ENCODE data around the gene GAA.
A peak's percentile ranks its signal among the peaks of the same experiment; 100 is the strongest.
"Not testable (repeated sequence)": the region's sequence is repeated elsewhere in the genome, so short reads cannot be mapped to it uniquely, and the experiment has no call there.

The GAA gene

DNA sequence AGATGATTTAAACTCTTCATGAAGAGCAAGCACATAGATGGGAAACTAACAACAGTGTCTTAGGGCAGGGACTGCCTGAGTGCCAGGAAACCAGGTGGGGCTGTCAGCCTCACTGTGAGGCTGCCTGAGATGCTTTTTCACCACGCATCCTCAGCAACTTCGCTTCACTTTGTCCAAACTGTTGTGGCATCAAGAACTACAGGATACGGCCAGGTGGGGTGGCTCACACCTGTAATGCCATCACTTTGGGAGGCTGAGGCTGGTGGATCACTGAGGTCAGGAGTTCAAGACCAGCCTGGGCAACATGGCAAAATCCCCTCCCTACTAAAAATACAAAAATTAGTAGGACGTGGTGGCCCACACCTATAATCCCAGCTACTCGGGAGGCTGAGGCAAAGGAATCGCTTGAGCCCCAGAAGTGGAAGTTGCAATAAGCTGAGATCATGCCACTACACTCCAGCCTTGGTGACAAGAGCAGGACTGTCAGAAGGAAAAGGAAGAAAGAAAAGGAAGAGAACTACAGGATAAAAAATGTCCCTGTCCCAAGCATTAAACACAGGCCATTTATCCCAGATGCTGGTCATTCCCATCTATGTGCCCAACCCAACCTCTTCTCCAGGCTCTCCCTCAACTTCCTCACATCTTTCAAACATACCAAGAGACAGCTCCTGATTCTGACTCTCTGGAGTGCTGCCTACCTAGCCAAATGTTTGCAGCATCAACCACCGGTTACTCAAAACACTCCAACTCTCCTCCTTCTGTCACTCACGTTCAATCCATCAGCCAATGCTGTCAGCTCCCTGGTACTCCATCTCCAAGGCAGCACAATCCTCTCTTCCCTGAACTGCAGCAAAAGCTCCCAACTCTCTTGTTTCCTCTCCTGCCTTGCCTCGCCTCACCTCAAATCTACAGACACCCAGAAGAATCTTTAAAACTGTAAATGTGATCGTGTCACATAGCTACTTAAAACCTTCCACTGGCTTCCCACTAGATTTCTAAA lies 44.0 kb downstream of the GAA start:
- DNase-seq (ENCODE audit: low read depth): peak; percentile 12

DNA sequence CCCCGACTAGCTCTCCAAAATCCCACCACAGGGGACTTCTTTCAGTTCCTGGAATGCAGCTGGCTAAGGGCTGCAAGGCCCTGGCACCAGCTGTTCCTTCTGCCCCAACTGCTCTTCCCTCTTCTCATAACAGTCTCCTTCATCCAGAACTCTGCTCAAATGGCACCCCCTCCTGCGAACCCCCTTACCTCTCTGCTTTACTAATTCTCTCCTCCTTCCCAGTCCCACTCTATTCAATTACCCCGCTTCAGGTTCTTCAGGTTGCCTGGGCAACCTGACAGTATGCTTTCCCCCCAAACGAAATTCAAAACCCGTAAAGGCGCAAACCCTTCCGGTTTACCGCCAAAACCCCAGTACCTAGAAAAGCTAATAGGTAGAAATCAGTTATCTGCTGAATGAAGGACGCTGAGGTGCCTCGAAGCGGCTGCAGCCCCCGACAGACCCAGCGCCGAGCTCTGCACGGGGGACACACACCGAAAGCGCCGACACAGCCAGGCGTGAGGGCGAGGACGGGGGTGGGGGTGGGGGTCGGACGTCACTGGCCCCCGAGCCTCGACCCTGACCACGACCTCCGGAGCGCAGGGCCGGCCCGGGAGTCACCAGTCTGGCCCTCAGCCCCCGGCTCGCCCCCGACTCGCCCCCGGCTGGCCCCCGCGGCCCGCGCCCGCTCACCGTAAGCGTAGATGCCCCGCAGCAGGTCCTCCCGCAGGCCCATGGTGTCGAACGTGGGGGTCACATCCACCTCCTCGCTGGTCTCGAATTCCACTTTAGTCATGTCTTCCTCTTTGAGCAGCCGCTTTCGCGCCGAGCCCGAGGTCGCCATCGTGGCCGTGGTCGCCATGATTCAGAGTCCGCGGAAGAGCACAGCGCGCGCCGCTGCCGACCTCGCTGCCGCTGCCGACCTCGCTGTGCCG lies 45.0 kb downstream of the GAA start:
- DNase-seq (ENCODE audit: low read depth): peak; percentile 14

- DNase-seq (ENCODE audit: low read depth): peak; percentile 100
Measured at GRCh38 chr17:80147035-80147822, 45.8 kb downstream of the GAA start, which contains the start of gene EIF4A3. Gene EIF4A3 (minus strand): TSS chr17:80147128. CDS start chr17:80146961, 167 bp downstream.

DNA sequence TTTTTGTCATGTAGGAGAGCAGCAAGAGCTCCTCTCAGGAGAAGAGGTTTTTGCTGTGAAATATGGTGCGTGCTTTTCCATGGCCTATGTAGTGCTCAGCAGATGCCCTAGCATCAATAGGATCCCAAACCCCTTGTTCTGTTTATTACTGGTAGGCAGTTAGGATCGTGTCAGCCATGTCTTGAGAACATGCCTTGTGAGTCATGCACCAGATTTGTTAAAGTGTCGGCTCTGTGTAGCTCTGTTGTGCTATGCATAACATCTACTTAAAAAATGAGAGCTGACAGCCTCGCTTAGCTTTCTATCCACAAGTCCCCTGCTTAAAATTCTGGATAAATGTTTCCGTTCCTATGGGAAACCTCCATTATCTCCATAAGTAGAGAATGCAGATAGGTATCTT lies 50.0 kb downstream of the GAA start:
- peak; percentile 91 for DNase-seq (ENCODE audit: low read depth)

DNA sequence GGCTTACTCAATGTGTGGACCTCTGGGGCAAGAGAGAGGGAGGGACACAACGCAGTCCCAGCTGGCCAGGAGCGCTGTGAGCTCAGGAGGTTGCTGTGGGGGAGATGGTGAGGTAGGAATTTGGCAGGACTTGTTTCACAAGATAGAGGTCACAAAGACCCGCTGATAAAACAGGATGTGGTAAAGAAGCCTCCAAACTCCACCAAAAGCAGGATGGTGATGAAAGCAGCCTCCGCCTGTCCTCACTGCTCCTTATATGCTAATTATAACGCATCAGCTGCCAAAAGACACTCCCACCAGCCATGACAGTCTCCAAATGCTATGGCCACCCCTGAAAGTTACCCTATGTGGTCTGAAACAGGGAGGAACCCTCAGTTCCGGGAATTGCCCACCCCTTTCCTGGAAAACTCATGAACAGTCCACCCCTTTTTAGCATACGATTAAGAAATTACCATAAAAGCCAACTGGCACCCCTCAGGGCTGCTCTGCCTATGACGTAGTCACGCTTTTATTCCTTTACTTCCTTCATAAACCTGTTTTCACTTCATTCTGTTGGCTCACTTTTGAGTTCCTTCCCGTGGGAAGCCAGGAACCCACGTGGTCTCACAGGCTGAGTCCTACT lies 50.8 kb downstream of the GAA start:
- peak; percentile 93 for DNase-seq (ENCODE audit: low read depth)

GRCh38 chr17:80153004-80153403 lies 51.6 kb downstream of the GAA start:
- no peak for DNase-seq (ENCODE audit: low read depth)

GRCh38 chr17:80154166-80154565 lies 52.8 kb downstream of the GAA start:
- DNase-seq (ENCODE audit: low read depth): no peak

GRCh38 chr17:80155600-80155999 lies 54.2 kb downstream of the GAA start:
- not testable (repeated sequence) for DNase-seq (ENCODE audit: low read depth)

GRCh38 chr17:80158846-80159245 lies 57.5 kb downstream of the GAA start:
- no peak for DNase-seq (ENCODE audit: low read depth)

GRCh38 chr17:80160536-80160935 lies 59.2 kb downstream of the GAA start:
- no peak for DNase-seq (ENCODE audit: low read depth)

GRCh38 chr17:80163336-80163735 lies 62.0 kb downstream of the GAA start:
- peak; percentile 13 for DNase-seq (ENCODE audit: low read depth)

GRCh38 chr17:80164185-80164584 lies 62.8 kb downstream of the GAA start:
- DNase-seq (ENCODE audit: low read depth): no peak

GRCh38 chr17:80166446-80166845 lies 65.1 kb downstream of the GAA start:
- no peak for DNase-seq (ENCODE audit: low read depth)

DNA sequence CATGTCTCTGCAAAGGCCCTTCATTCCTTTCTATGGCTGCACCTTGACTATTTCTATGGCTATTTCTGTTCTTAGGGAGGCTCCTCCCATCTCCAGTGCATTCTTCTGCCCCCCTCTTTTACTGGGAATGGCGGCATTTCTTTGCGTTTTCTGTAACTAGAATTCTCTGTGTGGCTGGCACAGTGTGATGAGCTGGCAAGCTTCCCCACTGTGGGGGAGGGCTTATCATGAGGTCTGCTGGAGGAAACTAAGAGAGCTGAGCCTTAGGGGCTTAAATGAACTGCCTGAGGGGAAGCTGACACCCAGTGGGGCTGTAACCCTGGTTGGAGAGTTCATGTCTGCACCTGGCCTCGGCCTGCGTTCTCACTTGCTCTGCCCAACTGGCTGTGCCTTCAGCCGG lies 67.0 kb downstream of the GAA start:
- peak; percentile 11 for DNase-seq (ENCODE audit: low read depth)

DNA sequence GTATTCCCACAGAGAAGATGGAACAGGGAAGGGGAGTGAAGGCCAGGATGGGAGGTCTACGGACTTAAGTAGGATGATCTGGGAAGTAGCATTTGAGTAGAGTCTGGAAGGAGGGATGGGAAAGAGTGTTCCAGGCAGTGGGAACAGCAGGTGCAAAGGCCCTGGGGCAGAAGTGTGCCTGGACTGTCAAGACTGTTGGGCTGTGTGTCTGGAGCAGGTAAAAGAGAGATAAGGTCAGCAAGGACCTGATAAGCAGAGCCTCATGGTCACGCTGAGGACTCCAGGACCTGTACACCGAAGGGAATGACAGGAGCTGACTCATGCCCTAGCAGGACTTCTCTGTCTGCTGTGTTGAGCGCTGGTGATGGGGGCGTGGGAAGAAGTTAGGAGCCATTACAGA lies 67.7 kb downstream of the GAA start:
- DNase-seq (ENCODE audit: low read depth): no peak
